ENCODE data around the gene PARP8.
"Not testable (repeated sequence)": the region's sequence is repeated elsewhere in the genome, so short reads cannot be mapped to it uniquely, and the experiment has no call there.

PARP8 gene

DNA sequence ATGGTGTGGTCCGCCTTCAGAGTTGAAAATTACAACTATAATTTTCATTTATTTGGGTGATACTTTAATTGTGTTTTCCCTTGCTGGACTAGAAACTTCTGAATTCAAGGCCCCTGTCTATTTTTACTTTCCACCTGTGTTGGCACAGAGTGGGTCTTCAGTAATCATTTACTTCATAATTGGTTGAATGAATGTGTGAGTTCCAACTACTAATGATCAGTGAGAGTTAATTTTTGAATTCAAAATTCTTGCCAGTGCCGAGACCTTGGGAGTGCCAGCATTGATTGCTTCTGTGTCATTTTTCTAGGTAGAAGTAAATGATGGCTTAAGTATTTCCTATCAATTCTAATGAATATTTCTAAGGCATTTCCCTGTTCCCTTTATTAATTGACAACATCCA, 61.4 kb downstream of the PARP8 start:
- no peak for DNase-seq

DNA sequence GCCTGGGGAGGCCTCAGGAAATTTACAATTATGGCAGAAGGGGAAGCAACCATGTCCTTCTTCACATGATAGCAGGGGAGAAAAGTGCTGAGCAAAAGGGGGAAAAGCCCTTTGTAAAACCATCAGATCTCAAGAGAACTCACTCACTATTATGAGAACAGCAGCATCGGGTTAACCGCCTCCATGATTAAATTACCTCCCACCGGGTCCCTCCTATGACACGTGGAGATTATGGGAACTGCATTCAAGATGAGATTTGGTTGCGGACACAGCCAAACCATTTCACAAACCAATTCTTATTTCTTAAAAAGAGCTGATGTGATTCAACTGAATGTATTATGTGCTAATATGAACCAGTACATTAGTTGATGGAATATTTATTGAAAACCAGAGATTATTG, 63.9 kb downstream of the PARP8 start:
- DNase-seq = no peak

DNA sequence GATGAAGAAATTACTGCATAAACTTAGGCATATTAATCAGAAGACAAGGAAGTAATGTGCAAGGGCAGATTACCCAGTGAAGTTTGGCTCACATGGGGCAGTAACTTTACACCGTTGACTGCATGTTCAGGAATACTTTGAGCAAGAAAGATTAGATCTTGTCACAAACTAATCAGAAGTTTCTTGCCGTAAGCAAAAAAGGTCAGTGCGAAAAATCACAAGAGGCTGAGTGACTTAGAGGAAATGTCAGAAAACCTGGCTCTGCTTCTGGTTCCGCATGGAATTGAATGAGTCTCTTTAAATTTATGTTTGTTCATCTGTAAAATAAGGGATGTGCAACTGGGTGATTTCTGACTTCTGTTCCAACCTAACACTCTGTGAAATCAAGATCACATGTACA, 64.4 kb downstream of the PARP8 start:
- no peak for DNase-seq

DNA sequence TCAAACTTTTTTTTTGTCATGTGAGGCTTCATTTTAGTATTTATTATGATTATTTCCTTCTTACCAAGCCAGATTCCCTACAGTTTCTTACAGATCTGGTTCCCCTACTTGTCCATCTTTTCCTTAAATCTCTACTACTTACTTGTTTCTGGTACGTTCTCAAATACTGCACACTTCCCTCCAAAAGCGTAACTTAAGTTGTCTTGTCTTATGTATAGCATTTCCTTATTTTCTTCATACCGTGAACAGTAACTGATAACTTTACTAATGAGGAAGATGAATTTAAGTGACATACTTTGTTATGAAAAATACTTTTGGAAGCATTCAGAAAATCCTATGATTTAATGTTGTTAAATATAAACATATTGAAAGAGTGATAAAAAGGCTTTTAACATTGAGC, 67.3 kb downstream of the PARP8 start:
- DNase-seq = no peak

DNA sequence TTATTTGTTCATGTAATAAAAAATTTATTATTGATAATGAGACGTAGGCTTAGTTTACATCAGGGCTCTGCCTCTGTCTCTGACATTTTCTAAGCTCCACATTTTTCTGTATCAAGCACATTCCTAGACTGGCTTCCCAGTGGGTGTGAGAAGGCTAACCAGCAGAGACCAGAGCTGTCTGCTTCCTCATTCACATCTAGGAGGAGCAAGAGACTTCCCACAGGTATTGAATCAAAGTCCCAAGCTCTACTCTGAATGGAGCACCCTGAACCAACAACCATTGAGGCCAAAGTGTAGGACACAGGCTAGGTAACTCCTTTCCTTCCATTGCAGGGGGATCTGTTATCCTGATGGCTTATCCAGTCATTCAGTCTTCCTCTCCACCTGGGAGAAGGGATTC, 72.4 kb downstream of the PARP8 start:
- no peak for DNase-seq

DNA sequence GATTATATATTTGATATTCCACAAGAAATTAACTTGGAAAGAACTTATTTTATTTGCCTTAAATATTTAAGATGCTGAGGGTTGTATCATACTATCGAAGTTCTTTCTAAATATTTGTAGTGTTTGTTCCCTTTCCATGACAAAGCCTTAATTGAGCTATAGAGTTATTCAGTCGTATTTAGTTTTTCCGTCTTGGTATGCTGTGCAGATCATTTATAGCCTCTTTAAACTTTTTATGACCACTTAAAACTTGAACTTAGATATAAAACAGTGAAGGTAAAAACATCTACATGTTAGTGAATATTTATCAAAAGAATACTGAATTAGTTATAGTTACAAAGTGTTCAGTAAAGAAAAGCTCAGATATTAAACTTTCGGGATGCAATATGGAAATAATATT, 74.4 kb downstream of the PARP8 start:
- DNase-seq = no peak

DNA sequence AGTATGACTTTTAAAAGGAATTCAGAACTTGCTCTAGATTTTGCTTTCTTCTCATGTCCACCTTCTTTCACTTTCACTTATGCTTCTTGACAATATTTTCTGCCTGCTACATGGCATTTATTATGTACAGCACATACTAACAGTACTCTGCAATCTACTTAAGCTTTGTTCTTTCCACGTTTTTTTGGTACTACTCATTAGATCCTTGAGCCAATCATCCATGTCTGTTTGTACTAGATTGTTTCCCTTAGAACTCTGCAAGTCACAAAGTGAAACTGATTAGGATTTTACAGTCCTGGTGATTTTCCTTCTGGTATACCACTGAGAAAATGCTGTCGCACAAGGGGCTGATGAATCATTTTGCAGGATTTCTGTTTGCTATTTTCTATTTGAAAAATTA, 78.3 kb downstream of the PARP8 start:
- DNase-seq = peak; percentile 25

DNA sequence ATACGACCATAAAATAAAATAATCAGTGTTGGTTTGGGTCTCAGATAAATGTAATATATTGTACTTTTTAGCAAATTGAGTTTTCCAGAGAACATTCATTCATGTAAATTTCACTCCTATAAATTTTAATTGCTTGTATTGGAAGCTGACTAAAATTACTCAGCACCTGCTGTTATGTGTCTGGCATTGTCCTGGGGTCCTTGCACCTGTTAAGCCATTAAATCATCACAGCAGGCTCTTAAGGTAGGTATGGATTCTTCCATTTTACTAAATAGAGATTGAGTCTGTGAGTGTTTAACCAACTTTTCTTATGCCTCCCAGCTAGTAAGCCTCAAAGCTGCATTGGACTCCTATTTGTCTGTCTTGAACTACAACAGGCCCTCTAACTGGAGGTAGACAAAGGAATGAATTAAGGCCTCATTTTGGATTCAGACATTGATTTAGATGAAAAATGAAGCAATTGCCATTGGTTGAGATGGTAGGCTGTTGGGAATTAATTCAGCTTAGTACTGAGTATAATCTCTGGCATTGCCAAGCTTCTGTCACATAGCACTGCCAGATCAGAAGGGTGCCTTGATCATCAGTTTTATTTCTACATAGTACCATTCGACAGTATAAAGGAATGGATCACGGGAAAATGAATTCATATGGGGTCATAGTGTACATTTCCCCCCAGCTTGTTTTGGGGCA, 78.9 kb downstream of the PARP8 start:
- no peak for DNase-seq

DNA sequence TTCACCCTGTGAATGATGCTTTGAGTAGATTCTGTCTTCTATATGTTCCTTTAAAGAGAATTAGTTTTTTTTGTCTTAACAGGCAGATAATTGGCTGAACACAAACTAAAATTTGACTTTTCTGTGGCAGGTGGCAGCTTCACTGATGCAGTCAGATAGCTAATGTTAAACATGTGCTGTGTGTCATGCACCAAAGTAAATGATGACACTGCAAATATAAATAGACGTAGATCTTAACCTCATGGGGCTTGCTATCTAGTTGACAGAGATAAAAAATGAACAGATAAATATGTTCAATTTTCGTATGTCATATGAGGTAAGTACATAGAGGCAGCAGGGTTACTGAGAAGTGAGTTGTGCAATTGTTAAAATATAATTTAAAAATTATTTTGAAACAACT, 82.7 kb downstream of the PARP8 start:
- DNase-seq = no peak

DNA sequence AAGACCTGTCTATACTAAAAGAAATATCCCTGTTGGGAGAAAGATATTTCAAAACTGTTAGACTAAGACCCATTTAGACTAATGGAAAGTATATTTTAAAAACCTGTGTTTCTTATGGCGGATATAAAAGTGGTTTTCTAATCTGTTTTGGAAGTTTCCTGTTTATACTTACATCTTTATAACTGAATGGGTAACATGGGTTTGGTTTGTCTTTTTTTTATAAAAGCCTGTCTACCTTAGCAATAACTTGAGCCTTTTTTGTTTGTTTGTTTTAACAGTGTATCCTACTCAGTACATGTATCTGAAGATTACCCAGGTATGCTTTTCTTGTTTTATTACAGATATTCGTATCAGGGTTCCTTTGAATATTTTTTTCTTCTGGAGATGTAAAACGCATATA, 83.4 kb downstream of the PARP8 start:
- peak; percentile 41 for DNase-seq

DNA sequence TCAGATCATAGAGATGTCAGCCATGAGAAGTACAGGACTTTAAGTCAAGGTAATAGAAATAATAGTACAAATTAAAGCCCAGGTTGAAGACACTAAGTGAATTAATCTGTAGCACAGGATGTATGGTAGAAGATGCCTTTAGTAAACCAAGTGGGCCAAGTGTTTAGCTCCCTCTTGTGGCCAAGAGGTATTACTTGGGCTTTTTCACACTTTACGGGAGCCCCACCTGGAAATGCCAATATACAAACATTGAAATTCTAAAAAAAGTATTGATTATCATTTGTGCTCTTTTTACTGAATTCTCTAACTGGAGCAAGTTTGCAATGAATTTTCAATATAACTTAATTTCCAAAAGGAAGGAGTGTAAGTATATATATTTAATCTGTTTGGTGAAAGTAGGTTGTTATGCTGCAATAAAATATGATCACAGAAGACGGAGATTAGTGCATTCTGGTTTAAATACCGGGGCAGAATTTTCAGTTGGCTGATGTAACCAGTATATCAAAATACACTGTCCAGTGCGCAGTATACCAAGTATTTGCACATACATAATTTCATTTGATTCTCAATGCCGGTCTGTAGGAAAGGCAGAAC, 84.7 kb downstream of the PARP8 start:
- DNase-seq = peak; percentile 62

DNA sequence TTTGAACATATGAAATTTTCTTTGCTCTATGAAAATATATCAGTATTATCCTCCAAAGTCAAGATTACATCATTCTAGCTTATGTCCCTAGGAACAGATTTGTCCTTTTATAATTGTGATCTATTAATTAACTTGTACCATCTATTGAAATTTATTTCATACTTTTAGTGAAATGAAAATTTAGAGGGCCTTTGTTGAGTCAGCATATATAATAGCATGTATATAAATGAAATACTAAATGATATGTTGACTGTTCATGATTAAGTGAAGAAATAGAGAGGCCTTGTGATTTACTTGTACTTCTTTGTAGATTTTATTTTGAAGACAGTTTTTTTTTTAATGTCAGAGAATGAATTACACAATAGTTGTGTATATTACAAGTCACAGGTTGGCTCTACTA, 86.4 kb downstream of the PARP8 start:
- DNase-seq = no peak

DNA sequence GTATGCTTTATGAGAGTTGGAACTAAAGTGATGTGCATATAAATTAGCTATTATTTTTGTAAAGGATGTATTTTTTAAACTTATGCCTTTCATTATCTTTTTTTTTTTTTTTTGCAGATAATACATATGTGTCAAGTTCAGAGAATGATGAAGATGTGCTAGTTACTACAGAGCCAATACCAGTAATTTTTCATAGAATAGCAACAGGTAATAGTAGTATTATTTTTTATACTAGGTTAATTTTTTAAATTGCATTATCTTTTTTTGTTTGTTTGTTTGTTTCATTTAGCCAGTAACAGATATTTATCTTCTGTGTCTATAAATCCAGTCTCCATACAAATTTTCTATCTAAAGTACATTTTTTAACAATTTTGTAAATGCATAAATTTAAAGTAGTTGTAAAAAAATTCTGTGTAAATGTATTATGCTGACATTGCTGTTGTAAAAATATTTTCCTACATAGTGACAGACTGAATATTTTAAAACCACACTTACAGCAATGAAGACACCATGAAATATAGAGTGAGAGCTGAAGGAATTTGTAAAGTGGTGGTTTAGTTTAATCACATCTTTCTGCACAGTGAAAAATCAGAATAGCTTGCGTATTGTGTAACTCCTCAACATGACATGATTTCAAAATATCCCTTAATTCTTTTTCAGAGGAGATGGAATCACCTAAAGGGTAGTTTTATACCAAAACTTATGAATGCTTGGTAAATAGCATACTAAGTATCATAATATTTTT, 93.3 kb downstream of the PARP8 start:
- DNase-seq = no peak

DNA sequence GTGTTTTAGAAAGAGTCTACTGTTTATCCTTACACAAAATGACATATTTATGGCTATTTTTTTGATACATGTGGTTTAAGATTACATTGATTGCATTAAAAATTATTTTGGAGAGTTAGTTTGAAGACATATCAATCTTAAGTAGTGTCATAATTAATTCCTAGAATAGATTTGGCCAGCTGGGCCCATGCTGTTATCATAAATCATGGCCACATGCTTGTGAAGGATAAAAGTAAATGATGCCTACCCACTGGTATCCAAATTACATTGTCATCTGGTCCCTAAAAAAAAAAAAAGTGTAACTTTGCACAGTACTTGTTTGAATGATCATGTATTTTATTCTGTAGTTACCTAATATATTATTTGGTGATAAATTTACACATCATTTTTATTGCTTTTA, 96.9 kb downstream of the PARP8 start:
- DNase-seq = no peak

DNA sequence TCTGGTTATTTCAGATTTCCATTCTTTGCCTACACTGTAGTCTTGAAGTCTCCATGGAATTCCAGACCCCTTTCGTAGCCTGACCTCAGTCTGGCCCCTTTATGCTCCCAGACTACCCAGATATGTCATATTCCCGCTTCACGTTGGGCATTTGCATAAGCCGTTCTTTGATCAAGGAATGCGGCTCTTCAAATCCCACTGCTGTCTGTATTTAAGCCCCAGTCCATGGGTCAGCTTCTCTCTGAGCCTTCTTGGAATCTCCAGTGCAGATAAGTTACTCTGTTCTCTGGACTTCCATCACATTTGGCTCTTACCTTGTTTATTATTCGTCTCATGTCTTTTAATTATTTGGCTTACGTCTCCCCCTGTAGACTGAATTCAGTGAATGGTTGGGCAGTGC, 97.4 kb downstream of the PARP8 start:
- no peak for DNase-seq

DNA sequence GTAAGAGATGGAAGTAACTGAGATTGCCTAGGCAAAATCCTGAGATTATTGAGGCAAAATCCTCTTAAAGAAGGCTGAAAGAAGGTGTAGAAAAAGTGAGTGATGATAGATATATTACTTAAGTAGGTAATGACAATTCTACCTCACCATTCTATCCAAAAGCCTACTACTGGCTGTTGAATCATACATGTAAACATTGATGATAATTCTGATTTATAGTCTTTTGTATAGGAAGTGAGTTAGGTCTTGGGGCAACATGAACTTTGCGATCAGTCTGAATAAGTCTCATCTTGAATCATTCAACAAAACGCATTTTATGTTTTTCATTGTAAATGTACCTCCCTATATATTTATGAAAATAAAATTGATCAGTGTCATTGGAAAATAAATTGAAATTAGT, 99.6 kb downstream of the PARP8 start:
- DNase-seq = no peak

DNA sequence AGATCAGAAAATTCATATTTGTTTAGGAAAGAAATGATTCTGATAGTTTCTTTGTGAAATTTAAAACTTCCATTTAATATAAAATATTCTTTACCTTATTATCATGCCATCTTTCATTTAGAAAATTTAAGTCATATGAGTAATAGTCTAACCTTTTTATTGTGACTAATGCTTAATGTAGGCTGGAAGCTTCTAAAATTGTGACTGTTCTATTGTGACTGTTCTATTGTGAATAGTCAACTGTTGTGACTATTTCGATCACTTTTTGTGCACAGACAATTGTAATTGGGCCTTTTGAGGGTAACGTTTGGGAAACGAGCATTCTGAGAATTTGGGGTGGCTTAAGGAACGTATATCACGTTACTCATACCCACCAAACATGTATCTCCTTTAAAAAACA, 100.0 kb downstream of the PARP8 start:
- DNase-seq = no peak

DNA sequence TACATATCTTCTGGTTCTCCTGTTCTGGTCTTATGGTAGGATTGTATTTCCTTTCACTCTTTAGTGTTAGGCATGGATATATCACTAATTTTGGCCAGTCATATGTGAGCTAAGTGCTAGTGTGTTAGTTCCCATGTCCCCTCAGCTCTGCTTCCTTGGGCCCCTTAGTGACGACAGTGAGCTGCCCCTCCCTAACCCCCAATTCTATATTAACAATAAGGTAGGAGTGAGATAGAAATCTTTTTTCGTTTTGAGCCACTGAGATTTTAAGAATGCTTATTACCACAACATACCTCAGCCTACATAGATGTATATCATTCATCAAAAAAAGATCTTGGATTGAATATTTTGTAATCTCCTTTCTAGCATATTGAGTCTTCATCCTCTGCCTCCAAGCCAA, 100.5 kb downstream of the PARP8 start:
- DNase-seq = no peak

DNA sequence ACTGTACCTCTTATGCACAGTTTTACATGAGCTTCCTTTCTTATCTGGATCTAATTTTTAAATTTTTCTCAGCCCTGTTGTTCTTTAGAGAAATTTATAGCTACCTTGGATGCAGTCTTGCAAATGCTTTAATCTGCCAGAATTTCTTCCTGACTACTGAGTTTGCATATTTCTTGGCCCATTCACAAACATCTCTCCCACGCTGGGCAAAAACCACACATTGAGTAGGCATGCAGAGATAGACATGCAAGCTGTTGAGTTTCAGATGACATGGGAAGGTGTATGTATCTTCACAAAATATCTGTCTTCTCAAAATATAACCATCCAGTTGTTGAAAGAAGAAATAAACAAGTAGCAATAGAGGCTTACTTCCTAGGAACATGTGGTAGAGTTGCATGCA, 101.2 kb downstream of the PARP8 start:
- DNase-seq = no peak

DNA sequence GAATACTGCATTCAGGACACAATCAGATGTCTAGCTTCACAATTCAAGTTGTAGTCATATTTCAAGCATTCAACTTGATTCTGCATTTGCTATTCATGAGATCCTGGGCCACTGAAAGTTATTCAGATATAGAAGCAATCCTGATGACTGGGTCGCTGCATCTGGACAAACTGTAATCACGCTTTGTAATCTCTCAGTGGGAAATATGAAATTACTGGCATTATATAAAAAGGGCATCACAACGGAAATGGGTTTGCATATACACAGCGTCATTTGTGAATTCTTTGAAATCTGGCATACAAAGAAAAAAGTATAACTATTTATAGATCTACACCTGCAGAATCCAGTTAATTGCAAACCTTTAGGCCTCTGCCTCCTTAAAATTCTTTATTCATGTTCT, 102.2 kb downstream of the PARP8 start:
- DNase-seq = no peak

DNA sequence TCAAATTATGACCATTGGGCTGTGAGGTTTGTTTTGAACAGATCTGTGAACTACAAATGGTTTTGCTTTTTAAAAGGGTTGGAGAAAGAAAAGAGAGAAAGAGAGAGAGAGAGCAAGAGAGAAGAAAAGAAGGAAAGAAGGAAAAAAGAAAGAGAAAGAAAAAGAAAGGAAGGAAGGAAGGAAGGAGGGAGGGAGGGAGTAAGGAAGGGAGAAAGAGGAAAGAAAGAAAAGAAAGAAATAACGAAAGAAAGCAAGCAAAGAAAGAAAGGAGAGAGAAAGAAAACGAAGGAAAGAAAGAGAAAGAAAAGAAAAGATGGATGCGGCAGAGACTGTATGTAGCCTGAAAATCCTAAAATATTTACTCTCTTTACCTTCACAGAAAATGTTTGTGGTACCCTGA, 104.0 kb downstream of the PARP8 start:
- DNase-seq = no peak

DNA sequence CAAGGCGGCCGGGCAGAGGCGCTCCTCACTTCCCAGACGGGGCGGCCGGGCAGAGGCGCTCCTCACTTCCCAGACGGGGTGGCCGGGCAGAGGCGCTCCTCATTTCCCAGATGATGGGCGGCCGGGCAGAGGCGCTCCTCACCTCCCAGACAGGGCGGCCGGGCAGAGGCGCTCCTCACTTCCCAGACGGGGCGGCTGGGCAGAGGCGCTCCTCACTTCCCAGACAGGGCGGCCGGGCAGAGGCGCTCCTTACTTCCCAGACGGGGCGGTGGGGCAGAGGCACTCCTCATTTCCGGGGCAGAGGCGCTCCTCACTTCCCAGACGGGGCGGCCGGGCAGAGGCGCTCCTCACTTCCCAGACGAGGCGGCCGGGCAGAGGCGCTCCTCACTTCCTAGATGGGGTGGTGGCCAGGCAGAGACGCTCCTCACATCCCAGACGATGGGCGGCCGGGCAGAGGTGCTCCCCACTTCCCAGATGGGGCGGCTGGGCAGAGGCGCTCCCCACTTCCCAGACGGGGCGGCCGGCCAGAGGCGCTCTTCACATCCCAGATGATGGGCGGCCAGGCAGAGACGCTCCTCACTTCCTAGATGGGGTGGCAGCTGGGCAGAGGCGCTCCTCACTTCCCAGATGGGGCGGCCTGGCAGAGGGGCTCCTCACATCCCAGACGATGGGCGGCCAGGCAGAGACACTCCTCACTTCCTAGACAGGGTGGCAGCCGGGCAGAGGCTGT, 108.2 kb downstream of the PARP8 start:
- DNase-seq = not testable (repeated sequence)

DNA sequence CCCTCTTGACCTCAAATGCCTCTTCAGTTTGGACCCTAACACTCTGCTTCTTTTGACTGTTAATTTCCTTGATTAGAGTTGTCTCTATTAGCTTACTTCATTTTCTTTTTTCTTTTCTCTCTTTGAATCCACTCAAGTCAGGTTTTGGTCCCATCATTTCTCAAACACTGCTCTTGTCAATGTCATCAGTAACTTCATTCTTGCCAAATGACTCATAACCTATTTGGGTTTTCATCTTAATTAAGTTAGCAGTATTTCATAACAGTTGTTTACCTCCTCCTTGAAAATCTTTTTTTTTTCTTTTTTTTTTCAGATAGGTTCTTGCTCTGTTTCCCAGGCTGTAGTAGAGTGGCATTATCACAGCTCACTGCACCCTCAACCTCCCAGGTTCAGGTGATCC, 119.6 kb downstream of the PARP8 start:
- DNase-seq = no peak

DNA sequence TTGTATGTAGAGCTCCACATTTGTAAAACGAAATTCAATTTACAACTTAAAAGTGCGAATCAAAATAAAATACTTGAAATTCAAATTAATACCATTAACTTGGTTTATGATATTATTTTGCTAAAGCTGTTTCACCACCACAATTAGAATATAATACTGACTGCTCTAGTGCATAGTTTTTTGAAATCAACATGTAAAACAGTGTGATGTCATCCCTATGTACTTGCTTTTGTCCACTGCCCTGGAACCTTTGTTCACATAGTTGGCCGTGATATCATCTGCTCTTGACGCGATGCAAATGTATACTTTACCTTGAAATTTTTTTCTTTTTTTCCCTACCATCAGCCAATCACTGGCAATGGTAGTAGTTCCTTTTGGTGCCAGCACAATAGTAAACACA, 125.4 kb downstream of the PARP8 start:
- no peak for DNase-seq
